Astrocyte (in vitro differentiated cells and primary cell): ENCODE measurements around the gene MAP6. TPM values are rescaled to one million over a fixed set of nuclear protein-coding genes. Genes with fewer than 3 reads are reported as not detected.

Source experiments
- DNase-seq: peaks from one replicate; pipeline ENCODE4 v3.0.0-alpha.2; 2010; ENCODE audit warnings: low read depth
- FAIRE-seq: peaks from 2 replicates; lab custom pipeline; 2011; peaks lifted over from hg19 to GRCh38; lab: Jason Lieb, UNC
- H2AFZ ChIP-seq: 2 replicates; pipeline ENCODE4 v1.6.0; 2012; ENCODE audit warnings: low read depth, low read length, inconsistent platforms
- H3K27ac ChIP-seq: 2 replicates; pipeline ENCODE4 v1.5.1; 2011; ENCODE audit warnings: low read depth, low read length, inconsistent platforms
- H3K27me3 ChIP-seq: 2 replicates; pipeline ENCODE4 v1.6.0; 2011; ENCODE audit warnings: low read length, inconsistent platforms; ENCODE audit not compliant: insufficient read depth
- H3K36me3 ChIP-seq: 2 replicates; pipeline ENCODE4 v1.5.1; 2011; ENCODE audit warnings: low read length, inconsistent platforms; ENCODE audit not compliant: insufficient read depth
- H3K4me1 ChIP-seq: 2 replicates; pipeline ENCODE4 v1.5.1; 2011; ENCODE audit warnings: low read length, inconsistent platforms; ENCODE audit not compliant: insufficient read depth
- H3K4me2 ChIP-seq: 2 replicates; pipeline ENCODE4 v1.6.0; 2012; ENCODE audit warnings: low read length, inconsistent platforms
- H3K4me3 ChIP-seq: 2 replicates; pipeline ENCODE4 v1.5.1; 2011; ENCODE audit warnings: low read depth, mild to moderate bottlenecking, low read length, inconsistent platforms; ENCODE audit not compliant: insufficient read depth
- H3K79me2 ChIP-seq: 2 replicates; pipeline ENCODE4 v1.6.0; 2012; ENCODE audit warnings: mild to moderate bottlenecking, low read length, inconsistent platforms; ENCODE audit not compliant: insufficient read depth
- H3K9ac ChIP-seq: 2 replicates; pipeline ENCODE4 v1.6.0; 2012; ENCODE audit warnings: mild to moderate bottlenecking, low read length, inconsistent platforms
- H3K9me3 ChIP-seq: 2 replicates; pipeline ENCODE4 v1.5.1; 2012; ENCODE audit warnings: low read depth, mild to moderate bottlenecking, low read length, inconsistent platforms; ENCODE audit not compliant: insufficient read depth
- H4K20me1 ChIP-seq: 2 replicates; pipeline ENCODE4 v1.6.0; 2012; ENCODE audit warnings: low read length, inconsistent platforms; ENCODE audit not compliant: insufficient read depth
- H3K27ac Mint-ChIP-seq: one replicate; pipeline ENCODE4 v1.8.0; 2021; ENCODE audit warnings: mild to moderate bottlenecking, mixed read lengths; ENCODE audit not compliant: unreplicated experiment
- H3K27me3 Mint-ChIP-seq: one replicate; pipeline ENCODE4 v1.8.0; 2021; ENCODE audit warnings: low read depth, mixed read lengths; ENCODE audit not compliant: unreplicated experiment
- H3K36me3 Mint-ChIP-seq: one replicate; pipeline ENCODE4 v1.8.0; 2021; ENCODE audit warnings: low read depth, mixed read lengths; ENCODE audit not compliant: unreplicated experiment
- H3K4me1 Mint-ChIP-seq: one replicate; pipeline ENCODE4 v1.8.0; 2021; ENCODE audit warnings: low read depth, mixed read lengths; ENCODE audit not compliant: unreplicated experiment
- H3K4me3 Mint-ChIP-seq: one replicate; pipeline ENCODE4 v1.8.0; 2021; ENCODE audit warnings: mild to moderate bottlenecking, moderate library complexity, mixed read lengths; ENCODE audit not compliant: unreplicated experiment
- H3K9me3 Mint-ChIP-seq: one replicate; pipeline ENCODE4 v1.8.0; 2021; ENCODE audit warnings: mild to moderate bottlenecking, mixed read lengths; ENCODE audit not compliant: unreplicated experiment
- CTCF ChIP-seq: IDR thresholded peaks from 2 replicates; pipeline ENCODE4 v1.5.1; 2011; ENCODE audit warnings: low read depth, mild to moderate bottlenecking, inconsistent platforms, low read length, moderate library complexity; ENCODE audit not compliant: insufficient read depth
- EZH2 ChIP-seq: IDR thresholded peaks from 2 replicates; pipeline ENCODE4 v1.6.1; 2012; ENCODE audit warnings: mild to moderate bottlenecking, low read length, inconsistent platforms; ENCODE audit not compliant: insufficient read depth
- total RNA-seq: library from RNA; stranded (reverse); gene quantifications from 2 replicates; pipeline ENCODE4 v1.2.1, GENCODE V29; 2021

Gene MAP6
- total RNA-seq, 1 donor from 2014 or later: 3.9 TPM

GRCh38 chr11:75632962-75633361 lies 35.9 kb downstream of the MAP6 start:
- H3K9me3 ChIP-seq: no peaks in the 10 kb centered on the region
- H3K9ac ChIP-seq: no peak overlapping the region
- H3K4me2 ChIP-seq: no peak overlapping the region
- FAIRE-seq (no peak), DNase-seq (no peak)
- Mint-ChIP-seq H3K36me3 (no peaks in the 10 kb centered on the region), H3K4me3 (no peak overlapping the region), H3K27ac (no peak overlapping the region), H3K9me3 (peaks cover 1% of the 10 kb centered on the region), H3K27me3 (peaks cover 5% of the 10 kb centered on the region), H3K4me1 (peaks cover 5% of the 10 kb centered on the region)
- H3K4me1 ChIP-seq: peaks cover 7% of the 10 kb centered on the region
- no peak for TF ChIP-seq CTCF
- TF ChIP-seq EZH2: no peak
- H4K20me1 ChIP-seq: no peaks in the 10 kb centered on the region
- no peaks in the 10 kb centered on the region for H3K79me2 ChIP-seq
- H3K27me3 ChIP-seq: no peaks in the 10 kb centered on the region
- H2AFZ ChIP-seq: no peak overlapping the region
- no peak overlapping the region for H3K4me3 ChIP-seq
- H3K27ac ChIP-seq: no peak overlapping the region
- no peaks in the 10 kb centered on the region for H3K36me3 ChIP-seq

- Mint-ChIP-seq H3K4me3 (no peak overlapping the region), H3K4me1 (peaks cover 11% of the 10 kb centered on the region)
- no peaks in the 10 kb centered on the region for H3K9me3 ChIP-seq
Observed at GRCh38 chr11:75632450-75632849, 36.4 kb downstream of the MAP6 start.

More at GRCh38 chr11:75632450-75632849, 36.4 kb downstream of the MAP6 start:
- Histone ChIP-seq H3K79me2 (no peaks in the 10 kb centered on the region), H3K4me1 (peaks cover 13% of the 10 kb centered on the region), H4K20me1 (no peaks in the 10 kb centered on the region), H2AFZ (no peak overlapping the region), H3K4me2 (no peak overlapping the region), H3K9ac (no peak overlapping the region), H3K27me3 (no peaks in the 10 kb centered on the region), H3K36me3 (no peaks in the 10 kb centered on the region), H3K4me3 (no peak overlapping the region), H3K27ac (no peak overlapping the region)
- no peak for TF ChIP-seq EZH2
- TF ChIP-seq CTCF: no peak
- H3K36me3 Mint-ChIP-seq: no peaks in the 10 kb centered on the region
- peaks cover 5% of the 10 kb centered on the region for H3K27me3 Mint-ChIP-seq
- H3K9me3 Mint-ChIP-seq: peaks cover 1% of the 10 kb centered on the region
- DNase-seq: peak; percentile 16
- no peak for FAIRE-seq
- no peak overlapping the region for H3K27ac Mint-ChIP-seq
